ENCODE measurements around the gene TXNDC17.

- no peak for TF ChIP-seq CTCF (IDR thresholded peaks at IDR 0.05)
- TF ChIP-seq POLR2A (IDR thresholded peaks at IDR 0.05): peak in 1 of 2 donors; percentile 27
- TF ChIP-seq POLR2AphosphoS5 (IDR thresholded peaks at IDR 0.05; ENCODE audit: insufficient read depth in 1 of 2, low read depth in 1 of 2): peak; percentile 88 to 94
Observed at GRCh38 chr17:6640536-6641246, at the start of gene TXNDC17, which contains the start of gene KIAA0753.
